ENCODE data around the gene IFT20. TPM values are rescaled to one million over a fixed set of nuclear protein-coding genes. Genes with fewer than 3 reads are reported as not detected.
A peak's percentile ranks its signal among the peaks of the same experiment; 100 is the strongest.

The IFT20 gene
- total RNA-seq, 6 experiments from 2014 or later = 47.9 to 63.0 (median 50.9) TPM

DNA sequence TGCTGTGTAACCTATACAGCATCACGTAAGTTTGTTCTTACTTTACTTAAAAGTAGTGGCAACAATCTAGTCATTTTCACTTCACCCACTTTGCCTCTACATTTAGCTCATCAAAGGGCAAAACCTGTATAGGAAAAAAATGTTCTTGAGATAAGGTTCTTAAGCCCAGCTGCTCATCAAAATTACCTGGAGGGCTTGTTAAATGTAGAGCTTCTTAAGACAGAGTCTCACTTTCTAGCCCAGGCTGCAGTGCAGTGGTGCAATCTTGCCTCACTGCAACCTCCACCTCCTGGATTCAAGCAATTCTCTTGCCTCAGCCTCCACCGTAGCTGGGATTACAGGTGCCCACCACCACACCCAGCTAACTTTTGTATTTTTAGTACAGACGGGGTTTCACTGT is 54.4 kb downstream of the IFT20 start:
- Mint-ChIP-seq H3K27ac (no peak overlapping the region), H3K4me1 (ENCODE audit: low read depth) (peaks cover 61% of the 10 kb centered on the region), H3K9me3 (no peaks in the 10 kb centered on the region), H3K36me3 (ENCODE audit: low read depth) (no peaks in the 10 kb centered on the region), H3K27me3 (ENCODE audit: insufficient read depth) (peaks cover 3% of the 10 kb centered on the region; the same call in 1 of the 2 replicates), H3K4me3 (no peak overlapping the region)
- DNase-seq = no peak
- TF ChIP-seq, protein P1, sequence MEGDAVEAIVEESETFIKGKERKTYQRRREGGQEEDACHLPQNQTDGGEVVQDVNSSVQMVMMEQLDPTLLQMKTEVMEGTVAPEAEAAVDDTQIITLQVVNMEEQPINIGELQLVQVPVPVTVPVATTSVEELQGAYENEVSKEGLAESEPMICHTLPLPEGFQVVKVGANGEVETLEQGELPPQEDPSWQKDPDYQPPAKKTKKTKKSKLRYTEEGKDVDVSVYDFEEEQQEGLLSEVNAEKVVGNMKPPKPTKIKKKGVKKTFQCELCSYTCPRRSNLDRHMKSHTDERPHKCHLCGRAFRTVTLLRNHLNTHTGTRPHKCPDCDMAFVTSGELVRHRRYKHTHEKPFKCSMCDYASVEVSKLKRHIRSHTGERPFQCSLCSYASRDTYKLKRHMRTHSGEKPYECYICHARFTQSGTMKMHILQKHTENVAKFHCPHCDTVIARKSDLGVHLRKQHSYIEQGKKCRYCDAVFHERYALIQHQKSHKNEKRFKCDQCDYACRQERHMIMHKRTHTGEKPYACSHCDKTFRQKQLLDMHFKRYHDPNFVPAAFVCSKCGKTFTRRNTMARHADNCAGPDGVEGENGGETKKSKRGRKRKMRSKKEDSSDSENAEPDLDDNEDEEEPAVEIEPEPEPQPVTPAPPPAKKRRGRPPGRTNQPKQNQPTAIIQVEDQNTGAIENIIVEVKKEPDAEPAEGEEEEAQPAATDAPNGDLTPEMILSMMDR (IDR thresholded peaks at IDR 0.05) = no peak

- DNase-seq = peak; percentile 47
- Mint-ChIP-seq H3K27me3 (ENCODE audit: insufficient read depth) (peaks cover 3% of the 10 kb centered on the region; the same call in 1 of the 2 replicates), H3K4me1 (ENCODE audit: low read depth) (peaks cover 70% of the 10 kb centered on the region), H3K27ac (no peak overlapping the region), H3K9me3 (no peaks in the 10 kb centered on the region), H3K36me3 (ENCODE audit: low read depth) (no peaks in the 10 kb centered on the region), H3K4me3 (no peak overlapping the region)
- TF ChIP-seq, protein P1 (IDR thresholded peaks at IDR 0.05) = no peak
Measured at GRCh38 chr17:28279411-28279810, 55.9 kb downstream of the IFT20 start.

Small RNA genes within 50 kb of the gene (microRNA-seq; reads per million reads assigned to microRNA genes)
- 3.9 reads per million for gene MIR4723

Other genes starting within 250 kb of the IFT20 start
- 10 to 100 TPM; 17.6 to 29.5 (median 24.1) TPM for gene TMEM97, start 16.3 kb downstream of the IFT20 start, total RNA-seq (2021; fragmentation: NEBNext Ultra II Directional; extraction: Animal tissue kit (Norgen Biotek cat#: 25700))
- gene TNFAIP1, start 289 bp upstream of the IFT20 start, total RNA-seq (2021; fragmentation: NEBNext Ultra II Directional; extraction: Animal tissue kit (Norgen Biotek cat#: 25700)) = 10 to 100 TPM; 73.8 to 89.7 (median 85.2) TPM
- 100 to 1,000 TPM; 104 to 118 (median 106) TPM for gene POLDIP2, start 22.1 kb upstream of the IFT20 start, total RNA-seq (2021; fragmentation: NEBNext Ultra II Directional; extraction: Animal tissue kit (Norgen Biotek cat#: 25700))
- gene SEBOX, start 29.7 kb upstream of the IFT20 start, total RNA-seq (2021; fragmentation: NEBNext Ultra II Directional; extraction: Animal tissue kit (Norgen Biotek cat#: 25700)) = not detected
- under 1 TPM; 0.36 to 0.76 (median 0.60) TPM for gene VTN, start 34.8 kb upstream of the IFT20 start, total RNA-seq (2021; fragmentation: NEBNext Ultra II Directional; extraction: Animal tissue kit (Norgen Biotek cat#: 25700))
- 10 to 100 TPM; 15.1 to 18.9 (median 16.8) TPM for gene SARM1, start 36.2 kb upstream of the IFT20 start, total RNA-seq (2021; fragmentation: NEBNext Ultra II Directional; extraction: Animal tissue kit (Norgen Biotek cat#: 25700))
- gene SLC46A1, start 70.7 kb upstream of the IFT20 start, total RNA-seq (2021; fragmentation: NEBNext Ultra II Directional; extraction: Animal tissue kit (Norgen Biotek cat#: 25700)) = 1 to 10 TPM; 4.3 to 6.7 (median 6.4) TPM
- gene SLC13A2, start 138.2 kb upstream of the IFT20 start, total RNA-seq (2021; fragmentation: NEBNext Ultra II Directional; extraction: Animal tissue kit (Norgen Biotek cat#: 25700)) = under 1 TPM in 2 of 6 experiments, not detected in 4; 0.07 to 0.08 TPM
- gene FOXN1, start 170.9 kb upstream of the IFT20 start, total RNA-seq (2021; fragmentation: NEBNext Ultra II Directional; extraction: Animal tissue kit (Norgen Biotek cat#: 25700)) = not detected
- gene UNC119, start 217.2 kb upstream of the IFT20 start, total RNA-seq (2021; fragmentation: NEBNext Ultra II Directional; extraction: Animal tissue kit (Norgen Biotek cat#: 25700)) = 10 to 100 TPM; 28.3 to 36.9 (median 30.1) TPM
- gene PIGS, start 236.1 kb upstream of the IFT20 start, total RNA-seq (2021; fragmentation: NEBNext Ultra II Directional; extraction: Animal tissue kit (Norgen Biotek cat#: 25700)) = 10 to 100 TPM; 69.5 to 94.7 (median 78.0) TPM
- gene ALDOC, start 241.4 kb upstream of the IFT20 start, total RNA-seq (2021; fragmentation: NEBNext Ultra II Directional; extraction: Animal tissue kit (Norgen Biotek cat#: 25700)) = 10 to 100 TPM in 5 of 6 experiments, 1 to 10 TPM in 1; 8.6 to 14.7 (median 10.3) TPM